ENCODE measurements around the gene PRTG. TPM values are rescaled to one million over a fixed set of nuclear protein-coding genes. Genes with fewer than 3 reads are reported as not detected.
"Not testable (repeated sequence)": the region's sequence is repeated elsewhere in the genome, so short reads cannot be mapped to it uniquely, and the experiment has no call there.

The PRTG gene
- total and polyA plus RNA-seq, 10 of the 15 experiments (the other 5 are each of a cell fraction or from before 2014, with no cell fraction given) = under 0.01 to 0.25 TPM; not detected in 8

GRCh38 chr15:55786341-55786740, 43.4 kb upstream of the PRTG start (continued):
- TF ChIP-seq ZBTB33 (IDR thresholded peaks at IDR 0.05) = no peak
- TF ChIP-seq WRNIP1 (IDR thresholded peaks at IDR 0.05; ENCODE audit: borderline replicate concordance, low read depth, low read length) = no peak
- no peak for TF ChIP-seq E2F4 (IDR thresholded peaks at IDR 0.05; ENCODE audit: low read depth, low read length)
- no peak for TF ChIP-seq IRF4 (IDR thresholded peaks at IDR 0.05; ENCODE audit: low read depth, low read length)
- TF ChIP-seq SIX5 (IDR thresholded peaks at IDR 0.05; ENCODE audit: low read depth, low read length, severe bottlenecking) = no peak
- TF ChIP-seq HSF1 (IDR thresholded peaks at IDR 0.05; ENCODE audit: low read depth, low read length) = no peak
- TF ChIP-seq FOS (IDR thresholded peaks at IDR 0.05; ENCODE audit: borderline replicate concordance, extremely low read depth, insufficient read length) = no peak
- TF ChIP-seq ZNF274 (IDR thresholded peaks at IDR 0.05; ENCODE audit: insufficient read depth, insufficient read length) = no peak
- TF ChIP-seq SREBF2 (IDR thresholded peaks at IDR 0.05; ENCODE audit: low read length) = no peak
- TF ChIP-seq JUND (IDR thresholded peaks at IDR 0.05; ENCODE audit: low read depth, low read length) = no peak
- no peak for TF ChIP-seq SMC3 (IDR thresholded peaks at IDR 0.05; ENCODE audit: borderline replicate concordance, low read length)

- H3K36me3 ChIP-seq (ENCODE audit: control insufficient read depth in 2 of 2, insufficient read depth in 2 of 2, low read length in 1 of 2); H3K27me3 ChIP-seq (replicated peaks in 1 of 2; ENCODE audit: control insufficient read depth in 2 of 2, insufficient read depth in 2 of 2, low read length in 1 of 2); H3K9ac ChIP-seq (ENCODE audit: control insufficient read depth, insufficient read depth, low read length); CTCF ChIA-PET; H3K27ac ChIP-seq (ENCODE audit: control insufficient read depth, insufficient read depth); H3K4me3 ChIP-seq; H3K4me1 ChIP-seq (ENCODE audit: control insufficient read depth, insufficient read depth, low read length); H3K9me3 ChIP-seq (replicated peaks; ENCODE audit: control insufficient read depth, insufficient read depth, low read length); FAIRE-seq; ATAC-seq; H2AFZ ChIP-seq (ENCODE audit: control insufficient read depth, low read depth, low read length); DNase-seq (ENCODE audit: low read depth, low spot score); H4K20me1 ChIP-seq (ENCODE audit: control insufficient read depth, insufficient read depth); SMC1A ChIA-PET (ENCODE audit: uncharacterized antibody, unreplicated experiment); POLR2A ChIA-PET; H3K79me2 ChIP-seq (ENCODE audit: control insufficient read depth, insufficient read depth, low read length); in situ Hi-C loops (cut with MboI); BruUV-seq (replicated peaks); H3K4me2 ChIP-seq (ENCODE audit: control insufficient read depth, insufficient read depth); RAD21 ChIA-PET (ENCODE audit: unreplicated experiment): not testable (repeated sequence)
- intact Hi-C loops (cut with micrococcal nuclease; ENCODE audit: unreplicated experiment) = loop anchor here (5.0 kb wide), 1 partner anchor 62 kb away; no protein-coding TSS in a partner anchor
- WGBS (ENCODE audit: insufficient coverage, insufficient replicate concordance, low lambda C conversion rate, missing lambda C conversion rate) = 29% methylated on average over 9 of the region's 9 CpGs
Observed at GRCh38 chr15:55785593-55785992, 42.6 kb upstream of the PRTG start.
